ENCODE measurements around the gene LBHD1. TPM values are rescaled to one million over a fixed set of nuclear protein-coding genes. Genes with fewer than 3 reads are reported as not detected.

LBHD1 gene
- total RNA-seq, 1 experiment from 2014 or later: 7.8 TPM

DNA sequence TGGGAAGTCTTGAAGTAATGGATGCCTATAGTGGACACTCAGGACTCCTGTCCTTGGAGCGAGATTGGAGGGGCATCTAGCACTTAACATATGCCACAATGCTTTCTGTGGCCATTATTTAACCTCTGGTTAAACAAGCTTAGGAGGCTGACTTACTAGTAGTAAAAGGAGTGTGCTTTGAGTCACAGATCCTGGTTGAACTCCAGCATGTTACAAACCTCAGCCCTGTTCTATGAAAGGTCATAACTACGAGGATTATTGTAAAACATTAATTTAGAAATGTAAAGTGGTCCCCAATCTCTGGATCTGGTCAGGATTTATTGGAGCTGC, 1.1 kb upstream of the LBHD1 start:
- POLR2A ChIA-PET (ENCODE audit: low non-redundant PET): interaction anchor here (0.6 kb wide), 2 partner anchors 44 to 211 kb away, joined by 4 to 6 read pairs; no protein-coding TSS in a partner anchor
- Histone ChIP-seq H3K36me3 (ENCODE audit: insufficient read depth, low read length, poor library complexity, severe bottlenecking) (peaks cover 39% of the 10 kb centered on the region), H3K4me3 (ENCODE audit: low read depth, low read length, poor library complexity, severe bottlenecking) (peak overlapping the region; percentile 85), H3K4me1 (ENCODE audit: insufficient read depth, low read length, poor library complexity, severe bottlenecking) (peaks cover 30% of the 10 kb centered on the region), H3K9me3 (ENCODE audit: low read depth, low read length, poor library complexity, severe bottlenecking) (no peaks in the 10 kb centered on the region), H3K27ac (ENCODE audit: low read depth, low read length, poor library complexity, severe bottlenecking) (peak overlapping the region; percentile 90), H3K27me3 (replicated peaks; ENCODE audit: insufficient read depth, low read depth, low read length, poor library complexity) (no peaks in the 10 kb centered on the region)
- CTCF ChIA-PET: no interaction called here
- intact Hi-C loops (cut with micrococcal nuclease; ENCODE audit: unreplicated experiment): no loop called here
- no peak for DNase-seq (ENCODE audit: low spot score)
- TF ChIP-seq, protein P1, sequence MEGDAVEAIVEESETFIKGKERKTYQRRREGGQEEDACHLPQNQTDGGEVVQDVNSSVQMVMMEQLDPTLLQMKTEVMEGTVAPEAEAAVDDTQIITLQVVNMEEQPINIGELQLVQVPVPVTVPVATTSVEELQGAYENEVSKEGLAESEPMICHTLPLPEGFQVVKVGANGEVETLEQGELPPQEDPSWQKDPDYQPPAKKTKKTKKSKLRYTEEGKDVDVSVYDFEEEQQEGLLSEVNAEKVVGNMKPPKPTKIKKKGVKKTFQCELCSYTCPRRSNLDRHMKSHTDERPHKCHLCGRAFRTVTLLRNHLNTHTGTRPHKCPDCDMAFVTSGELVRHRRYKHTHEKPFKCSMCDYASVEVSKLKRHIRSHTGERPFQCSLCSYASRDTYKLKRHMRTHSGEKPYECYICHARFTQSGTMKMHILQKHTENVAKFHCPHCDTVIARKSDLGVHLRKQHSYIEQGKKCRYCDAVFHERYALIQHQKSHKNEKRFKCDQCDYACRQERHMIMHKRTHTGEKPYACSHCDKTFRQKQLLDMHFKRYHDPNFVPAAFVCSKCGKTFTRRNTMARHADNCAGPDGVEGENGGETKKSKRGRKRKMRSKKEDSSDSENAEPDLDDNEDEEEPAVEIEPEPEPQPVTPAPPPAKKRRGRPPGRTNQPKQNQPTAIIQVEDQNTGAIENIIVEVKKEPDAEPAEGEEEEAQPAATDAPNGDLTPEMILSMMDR (conservative IDR thresholded peaks at IDR 0.05; ENCODE audit: low read depth, low read length): no peak
- TF ChIP-seq EZH2 (IDR thresholded peaks at IDR 0.05; ENCODE audit: borderline replicate concordance, low read depth, low read length, poor library complexity, severe bottlenecking): no peak
- no TSS peak for BruUV-seq (replicated peaks)

DNA sequence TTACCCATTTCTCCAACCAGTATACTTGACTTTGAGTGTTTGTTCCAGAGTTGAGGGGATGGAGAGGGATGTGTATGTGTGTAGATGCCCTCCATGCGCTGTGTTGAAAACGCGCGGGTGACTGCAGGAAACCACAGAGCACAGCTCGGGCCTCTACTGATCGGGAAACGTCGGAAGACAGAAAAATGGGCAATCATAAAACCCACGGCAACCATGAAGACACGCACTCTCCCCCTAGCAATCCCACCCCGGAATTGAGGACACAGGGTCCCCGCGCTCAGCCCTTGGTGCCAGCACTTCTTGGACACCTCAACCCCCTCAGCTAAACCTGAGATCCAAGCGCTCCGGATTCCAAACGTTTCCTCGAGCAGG, 845 bp downstream of the LBHD1 start:
- Histone ChIP-seq H3K9me3 (ENCODE audit: low read depth, low read length, poor library complexity, severe bottlenecking) (no peaks in the 10 kb centered on the region), H3K36me3 (ENCODE audit: insufficient read depth, low read length, poor library complexity, severe bottlenecking) (peaks cover 43% of the 10 kb centered on the region), H3K27me3 (replicated peaks; ENCODE audit: insufficient read depth, low read depth, low read length, poor library complexity) (no peaks in the 10 kb centered on the region), H3K4me3 (ENCODE audit: low read depth, low read length, poor library complexity, severe bottlenecking) (peak overlapping the region; percentile 85), H3K27ac (ENCODE audit: low read depth, low read length, poor library complexity, severe bottlenecking) (peak overlapping the region; percentile 90), H3K4me1 (ENCODE audit: insufficient read depth, low read length, poor library complexity, severe bottlenecking) (peaks cover 30% of the 10 kb centered on the region)
- no peak for DNase-seq (ENCODE audit: low spot score)
- ChIA-PET CTCF (no interaction called here), POLR2A (ENCODE audit: low non-redundant PET) (interaction anchor here (0.6 to 0.7 kb wide), 2 partner anchors 10 to 203 kb away, joined by 3 to 4 read pairs; no protein-coding TSS in a partner anchor)
- intact Hi-C loops (cut with micrococcal nuclease; ENCODE audit: unreplicated experiment): no loop called here
- no TSS peak for BruUV-seq (replicated peaks)
- TF ChIP-seq, protein P1 (conservative IDR thresholded peaks at IDR 0.05; ENCODE audit: low read depth, low read length): no peak
- no peak for TF ChIP-seq EZH2 (IDR thresholded peaks at IDR 0.05; ENCODE audit: borderline replicate concordance, low read depth, low read length, poor library complexity, severe bottlenecking)

- no peak for TF ChIP-seq EZH2 (IDR thresholded peaks at IDR 0.05; ENCODE audit: borderline replicate concordance, low read depth, low read length, poor library complexity, severe bottlenecking)
- TF ChIP-seq, protein P1 (conservative IDR thresholded peaks at IDR 0.05; ENCODE audit: low read depth, low read length): no peak
- CTCF ChIA-PET: no interaction called here
- no TSS peak for BruUV-seq (replicated peaks)
- H3K9me3 ChIP-seq (ENCODE audit: low read depth, low read length, poor library complexity, severe bottlenecking): no peaks in the 10 kb centered on the region
- POLR2A ChIA-PET (ENCODE audit: low non-redundant PET): interaction anchor here (0.6 to 0.7 kb wide), 2 partner anchors 50 to 67 kb away, joined by 3 read pairs; no protein-coding TSS in a partner anchor
- peak overlapping the region; percentile 33 for H3K27ac ChIP-seq (ENCODE audit: low read depth, low read length, poor library complexity, severe bottlenecking)
- no peaks in the 10 kb centered on the region for H3K27me3 ChIP-seq (replicated peaks; ENCODE audit: insufficient read depth, low read depth, low read length, poor library complexity)
- intact Hi-C loops (cut with micrococcal nuclease; ENCODE audit: unreplicated experiment): no loop called here
- no peak overlapping the region for H3K4me3 ChIP-seq (ENCODE audit: low read depth, low read length, poor library complexity, severe bottlenecking)
- no peak for DNase-seq (ENCODE audit: low spot score)
- peaks cover 30% of the 10 kb centered on the region for H3K4me1 ChIP-seq (ENCODE audit: insufficient read depth, low read length, poor library complexity, severe bottlenecking)
- peaks cover 41% of the 10 kb centered on the region for H3K36me3 ChIP-seq (ENCODE audit: insufficient read depth, low read length, poor library complexity, severe bottlenecking)
These were observed 2.5 kb downstream of the LBHD1 start for GRCh38 chr11:62669420-62670161.
